Breast epithelium (tissue), 4 donors: ENCODE results near the gene PPM1D. TPM values are rescaled to one million over a fixed set of nuclear protein-coding genes. Genes with fewer than 3 reads are reported as not detected.

ENCODE experiments used
- DNase-seq, 2 donors: peaks; one replicate each; pipeline ENCODE4 v3.0.0-alpha.2; 2019; ENCODE audit warnings: low spot score in 2 of 2
- H3K27ac ChIP-seq, 2 donors: fragments of 200-600 bp; sonication (generic) in 1 of 2; one replicate each; pipeline ENCODE4 v1.5.1; 2016 to 2019; ENCODE audit warnings: mild to moderate bottlenecking in 1 of 2
- H3K27me3 ChIP-seq, 2 donors: fragments of 200-600 bp; sonication (generic) in 1 of 2; one replicate each; pipeline versions ENCODE4 v1.5.1 to v1.6.0; 2017 to 2019; ENCODE audit warnings: control low read depth in 1 of 2, mild to moderate bottlenecking in 1 of 2
- H3K36me3 ChIP-seq: fragments of 200-600 bp; one replicate; pipeline ENCODE4 v1.5.1; 2019
- H3K4me1 ChIP-seq, 2 donors: fragments of 200-600 bp; sonication (generic); one replicate each; pipeline ENCODE4 v1.5.1; 2016 to 2019; ENCODE audit warnings: control low read depth in 1 of 2
- H3K4me3 ChIP-seq, 3 donors: fragments of 200-600 bp; sonication (generic); 1 replicate in 2 of 3; 2 replicates in 1 of 3; pipeline ENCODE4 v1.5.1; 2016 to 2019; ENCODE audit warnings: mild to moderate bottlenecking in 3 of 3, moderate library complexity in 2 of 3
- H3K9me3 ChIP-seq, 2 donors: fragments of 200-600 bp; sonication (generic) in 1 of 2; one replicate each; pipeline ENCODE4 v1.5.1; 2016 to 2019; ENCODE audit warnings: control low read depth in 1 of 2
- POLR2A ChIP-seq: fragments of 450-650 bp; IDR thresholded peaks from one replicate; pipeline ENCODE4 v1.6.1; 2016; ENCODE audit warnings: antibody characterized with exemption, mild to moderate bottlenecking, moderate library complexity
- POLR2AphosphoS5 ChIP-seq, 3 donors: sonication (generic); formaldehyde crosslinking; IDR thresholded peaks; one replicate each; pipeline ENCODE4 v1.6.1; 2017; ENCODE audit warnings: antibody characterized with exemption in 3 of 3
- intact Hi-C: fragments of 100-400 bp; cut with DNase I; formaldehyde crosslinking; loops from one replicate; pipeline ENCODE4 v1.15.1; 2023; ENCODE audit warnings: low total_unique reads
- total RNA-seq, 3 donors: library from RNA; depleted of rRNA; stranded (reverse); fragments of >200 nt; gene quantifications; one replicate each; pipeline ENCODE4 v1.1.0, GENCODE V29; 2016
- TF ChIP-seq, protein P1 (sequence below), 3 donors: fragments of 450-650 bp; IDR thresholded peaks; one replicate each; pipeline ENCODE4 v1.5.1; 2016 to 2017; ENCODE audit warnings: antibody characterized with exemption in 3 of 3, mild to moderate bottlenecking in 3 of 3, moderate library complexity in 3 of 3

The PPM1D gene
- total RNA-seq, 3 donors from 2014 or later = 12.3 to 19.6 (median 14.7) TPM

GRCh38 chr17:60623415-60623814, 23.4 kb downstream of the PPM1D start:
- H3K9me3 ChIP-seq = no peaks in the 10 kb centered on the region
- H3K4me1 ChIP-seq = no peaks in the 10 kb centered on the region
- TF ChIP-seq POLR2A (no peak), POLR2AphosphoS5 (IDR thresholded peaks at IDR 0.05) (no peak)
- TF ChIP-seq, protein P1, sequence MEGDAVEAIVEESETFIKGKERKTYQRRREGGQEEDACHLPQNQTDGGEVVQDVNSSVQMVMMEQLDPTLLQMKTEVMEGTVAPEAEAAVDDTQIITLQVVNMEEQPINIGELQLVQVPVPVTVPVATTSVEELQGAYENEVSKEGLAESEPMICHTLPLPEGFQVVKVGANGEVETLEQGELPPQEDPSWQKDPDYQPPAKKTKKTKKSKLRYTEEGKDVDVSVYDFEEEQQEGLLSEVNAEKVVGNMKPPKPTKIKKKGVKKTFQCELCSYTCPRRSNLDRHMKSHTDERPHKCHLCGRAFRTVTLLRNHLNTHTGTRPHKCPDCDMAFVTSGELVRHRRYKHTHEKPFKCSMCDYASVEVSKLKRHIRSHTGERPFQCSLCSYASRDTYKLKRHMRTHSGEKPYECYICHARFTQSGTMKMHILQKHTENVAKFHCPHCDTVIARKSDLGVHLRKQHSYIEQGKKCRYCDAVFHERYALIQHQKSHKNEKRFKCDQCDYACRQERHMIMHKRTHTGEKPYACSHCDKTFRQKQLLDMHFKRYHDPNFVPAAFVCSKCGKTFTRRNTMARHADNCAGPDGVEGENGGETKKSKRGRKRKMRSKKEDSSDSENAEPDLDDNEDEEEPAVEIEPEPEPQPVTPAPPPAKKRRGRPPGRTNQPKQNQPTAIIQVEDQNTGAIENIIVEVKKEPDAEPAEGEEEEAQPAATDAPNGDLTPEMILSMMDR (IDR thresholded peaks at IDR 0.05) = no peak
- H3K27me3 ChIP-seq = no peaks in the 10 kb centered on the region
- no peak overlapping the region for H3K27ac ChIP-seq
- intact Hi-C loops = no loop called here
- H3K36me3 ChIP-seq = no peaks in the 10 kb centered on the region
- DNase-seq = no peak
- no peak overlapping the region for H3K4me3 ChIP-seq

- H3K4me3 ChIP-seq = no peak overlapping the region
- intact Hi-C loops = no loop called here
- no peak overlapping the region for H3K27ac ChIP-seq
- TF ChIP-seq POLR2A (no peak), POLR2AphosphoS5 (IDR thresholded peaks at IDR 0.05) (no peak)
- TF ChIP-seq, protein P1 (IDR thresholded peaks at IDR 0.05) = no peak
- no peaks in the 10 kb centered on the region for H3K4me1 ChIP-seq
- no peak for DNase-seq
- peaks cover 3% of the 10 kb centered on the region for H3K36me3 ChIP-seq
- H3K27me3 ChIP-seq = no peaks in the 10 kb centered on the region
- no peaks in the 10 kb centered on the region for H3K9me3 ChIP-seq
Observed at GRCh38 chr17:60627124-60627523, 27.1 kb downstream of the PPM1D start.

DNA sequence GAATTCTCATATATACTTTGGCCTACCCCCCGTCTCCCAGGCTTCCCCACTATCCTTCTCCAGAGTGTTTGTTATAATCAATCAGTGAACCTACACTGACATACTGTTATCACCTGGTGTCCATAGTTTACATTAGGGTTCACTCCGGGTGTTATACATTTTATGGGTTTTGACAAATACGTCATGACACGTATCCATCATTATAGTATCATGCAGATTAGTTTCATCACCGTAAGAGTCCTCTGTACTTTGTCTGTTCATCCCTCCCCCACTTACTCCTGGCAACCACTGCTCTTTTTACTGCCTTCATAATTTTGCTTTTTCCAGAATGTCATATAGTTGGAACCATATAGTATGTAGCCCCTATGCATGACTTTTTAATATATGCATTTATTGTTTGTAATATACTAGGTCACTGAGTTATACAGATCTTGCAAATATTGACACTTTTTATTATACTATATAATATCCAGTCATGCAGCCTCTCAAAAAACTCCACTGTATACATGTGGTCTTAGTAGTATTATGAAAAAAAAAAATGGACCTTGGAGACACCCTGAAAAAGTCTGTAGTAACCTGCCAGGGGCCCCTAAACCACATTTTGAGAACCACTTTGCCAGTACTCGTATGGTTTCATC, 28.4 kb downstream of the PPM1D start:
- TF ChIP-seq POLR2AphosphoS5 (IDR thresholded peaks at IDR 0.05) (no peak), POLR2A (no peak)
- TF ChIP-seq, protein P1 (IDR thresholded peaks at IDR 0.05) = no peak
- Histone ChIP-seq H3K9me3 (no peaks in the 10 kb centered on the region), H3K4me3 (no peak overlapping the region), H3K27ac (no peak overlapping the region), H3K4me1 (no peaks in the 10 kb centered on the region), H3K27me3 (no peaks in the 10 kb centered on the region), H3K36me3 (peaks cover 3% of the 10 kb centered on the region)
- DNase-seq = no peak
- intact Hi-C loops = no loop called here

- Histone ChIP-seq H3K4me1 (no peaks in the 10 kb centered on the region), H3K36me3 (peaks cover 3% of the 10 kb centered on the region), H3K9me3 (no peaks in the 10 kb centered on the region), H3K4me3 (no peak overlapping the region), H3K27ac (no peak overlapping the region), H3K27me3 (no peaks in the 10 kb centered on the region)
- no peak for TF ChIP-seq POLR2A
- TF ChIP-seq POLR2AphosphoS5 (IDR thresholded peaks at IDR 0.05) = no peak
- TF ChIP-seq, protein P1 (IDR thresholded peaks at IDR 0.05) = no peak
- intact Hi-C loops = no loop called here
- DNase-seq = no peak
Observed at GRCh38 chr17:60629120-60629519, 29.1 kb downstream of the PPM1D start.

GRCh38 chr17:60630352-60630751, 30.4 kb downstream of the PPM1D start:
- H3K27ac ChIP-seq = peak overlapping the region in 1 of 2 donors; percentile 6
- TF ChIP-seq, protein P1 (IDR thresholded peaks at IDR 0.05) = no peak
- no peak for TF ChIP-seq POLR2A
- no peak for TF ChIP-seq POLR2AphosphoS5 (IDR thresholded peaks at IDR 0.05)

More at GRCh38 chr17:60630352-60630751, 30.4 kb downstream of the PPM1D start:
- no peaks in the 10 kb centered on the region for H3K4me1 ChIP-seq
- no peaks in the 10 kb centered on the region for H3K27me3 ChIP-seq
- intact Hi-C loops = no loop called here
- DNase-seq = no peak
- no peak overlapping the region for H3K4me3 ChIP-seq
- peaks cover 3% of the 10 kb centered on the region for H3K36me3 ChIP-seq
- H3K9me3 ChIP-seq = no peaks in the 10 kb centered on the region
